HG02588 (cell line): ENCODE data around the gene DMWD.
"Not testable (repeated sequence)": the region's sequence is repeated elsewhere in the genome, so short reads cannot be mapped to it uniquely, and the experiment has no call there.

Experiments used
- ATAC-seq: cut with Tn5 transposase; IDR thresholded peaks from one replicate; pipeline ENCODE4 v1.9.1; 2021; ENCODE audit warnings: mild to moderate bottlenecking, moderate library complexity; ENCODE audit not compliant: unreplicated experiment

DMWD gene

GRCh38 chr19:45753548-45753947 lies 39.1 kb downstream of the DMWD start:
- ATAC-seq: no peak

- no peak for ATAC-seq
Measured at GRCh38 chr19:45752639-45753038, 40.0 kb downstream of the DMWD start.

- ATAC-seq: not testable (repeated sequence)
Measured at GRCh38 chr19:45751483-45751882, 41.2 kb downstream of the DMWD start.

GRCh38 chr19:45747513-45747912 lies 45.1 kb downstream of the DMWD start:
- ATAC-seq: no peak

GRCh38 chr19:45746866-45747265 lies 45.8 kb downstream of the DMWD start:
- ATAC-seq: no peak

- ATAC-seq: no peak
Measured at GRCh38 chr19:45745606-45746005, 47.0 kb downstream of the DMWD start.

GRCh38 chr19:45742969-45743368 lies 49.7 kb downstream of the DMWD start:
- ATAC-seq: no peak

- ATAC-seq: no peak
Measured at GRCh38 chr19:45739498-45740439, 52.9 kb downstream of the DMWD start.

- no peak for ATAC-seq
Measured at GRCh38 chr19:45733160-45733810, 59.4 kb downstream of the DMWD start, which contains the start of gene MEIOSIN. TSS of gene MEIOSIN (plus strand) at chr19:45733439. CDS start at chr19:45735377, 1,938 bp downstream.
